HG03039 (cell line): Measurements from ENCODE around the gene SLC25A21.

Experiments
- ATAC-seq: cut with Tn5 transposase; IDR thresholded peaks from one replicate; pipeline ENCODE4 v1.9.1; 2021; ENCODE audit warnings: mild to moderate bottlenecking, moderate library complexity; ENCODE audit not compliant: unreplicated experiment

SLC25A21 gene

GRCh38 chr14:36672095-36672494 lies 500.3 kb downstream of the SLC25A21 start:
- no peak for ATAC-seq

- no peak for ATAC-seq
Measured at GRCh38 chr14:36671149-36671548, 501.3 kb downstream of the SLC25A21 start.

GRCh38 chr14:36667679-36668078 lies 504.7 kb downstream of the SLC25A21 start:
- ATAC-seq: no peak

- no peak for ATAC-seq
Measured at GRCh38 chr14:36666416-36667206, 505.8 kb downstream of the SLC25A21 start.

GRCh38 chr14:36665887-36666415 lies 506.5 kb downstream of the SLC25A21 start:
- no peak for ATAC-seq

- no peak for ATAC-seq
Measured at GRCh38 chr14:36664322-36665193, 507.8 kb downstream of the SLC25A21 start.

- ATAC-seq: no peak
Measured at GRCh38 chr14:36663404-36664321, 508.7 kb downstream of the SLC25A21 start.

- no peak for ATAC-seq
Measured at GRCh38 chr14:36662543-36663403, 509.6 kb downstream of the SLC25A21 start.

GRCh38 chr14:36662258-36662542 lies 510.2 kb downstream of the SLC25A21 start:
- no peak for ATAC-seq

- peak; percentile 68 for ATAC-seq
Measured at GRCh38 chr14:36661506-36662257, 510.7 kb downstream of the SLC25A21 start, which contains the start of gene PAX9. PAX9 (plus strand) TSS chr14:36661860; CDS start chr14:36662090, 230 bp downstream.

GRCh38 chr14:36660736-36661505 lies 511.5 kb downstream of the SLC25A21 start:
- ATAC-seq: no peak

- ATAC-seq: no peak
Measured at GRCh38 chr14:36659822-36660735, 512.3 kb downstream of the SLC25A21 start.

- no peak for ATAC-seq
Measured at GRCh38 chr14:36659010-36659821, 513.2 kb downstream of the SLC25A21 start.

GRCh38 chr14:36658123-36659009 lies 514.0 kb downstream of the SLC25A21 start:
- no peak for ATAC-seq

GRCh38 chr14:36657399-36658122 lies 514.8 kb downstream of the SLC25A21 start:
- ATAC-seq: no peak
